SIG-M5 treated with dmso at 0.1 percent for 504 hours (cell line): ENCODE measurements around the gene GATD1.

Experiments used
- DNase-seq: peaks from one replicate; lab custom pipeline; 2025; ENCODE audit not compliant: unreplicated experiment; lab: John Stamatoyannopoulos, UW

GATD1 gene

DNA sequence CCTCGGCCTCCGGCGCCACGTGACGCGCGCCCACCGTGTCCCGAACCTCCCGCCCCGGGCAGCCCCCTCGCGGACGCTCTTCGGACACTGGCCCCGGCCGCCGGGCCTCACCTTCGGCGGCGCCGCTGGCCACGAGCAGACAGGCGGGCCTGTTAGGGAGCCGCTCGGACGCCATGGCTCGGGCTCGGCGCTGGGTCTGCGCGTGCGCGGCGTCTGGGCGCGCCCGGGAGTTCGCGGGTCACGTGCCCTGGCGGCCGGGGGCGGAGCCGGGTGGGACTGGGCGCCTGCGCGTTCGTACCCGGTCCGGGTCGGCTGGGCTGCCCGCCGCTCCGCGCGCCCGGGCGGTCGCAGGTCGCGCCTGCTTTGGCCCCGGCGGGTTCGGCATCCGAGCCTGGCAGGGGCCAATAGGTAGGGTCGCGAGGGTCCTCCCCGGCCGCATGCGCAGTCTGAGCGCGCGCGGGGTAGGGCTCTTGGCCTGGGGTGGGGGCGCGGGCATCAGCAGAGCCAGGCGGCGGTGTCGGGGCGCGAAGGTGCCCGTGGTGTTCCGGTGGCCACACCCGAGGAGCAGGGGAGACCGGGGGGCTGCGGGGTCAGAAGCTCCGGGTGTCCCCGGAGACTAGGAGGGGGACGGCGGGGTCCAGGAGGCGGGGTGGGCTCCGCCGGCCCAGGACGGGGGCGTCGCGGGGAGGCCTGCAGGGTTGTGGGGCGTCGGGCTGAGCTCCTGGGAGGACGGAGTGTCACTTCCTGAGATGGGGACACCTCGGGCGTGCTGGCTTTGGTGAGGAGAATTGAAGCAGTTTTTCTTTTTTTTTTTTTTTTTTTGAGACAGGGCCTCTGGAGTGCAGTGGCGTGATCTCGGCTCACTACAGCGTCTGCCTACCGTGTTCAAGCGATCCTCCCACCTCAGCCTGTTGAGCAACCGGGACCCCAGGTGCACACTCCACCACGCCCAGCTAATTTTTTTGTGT is at the start of gene GATD1:
GATD1 (minus strand) TSS at position 200 of the 968 bp plus-strand sequence; CDS start at position 175, 25 bp downstream.
- DNase-seq, result peak; percentile 71

DNA sequence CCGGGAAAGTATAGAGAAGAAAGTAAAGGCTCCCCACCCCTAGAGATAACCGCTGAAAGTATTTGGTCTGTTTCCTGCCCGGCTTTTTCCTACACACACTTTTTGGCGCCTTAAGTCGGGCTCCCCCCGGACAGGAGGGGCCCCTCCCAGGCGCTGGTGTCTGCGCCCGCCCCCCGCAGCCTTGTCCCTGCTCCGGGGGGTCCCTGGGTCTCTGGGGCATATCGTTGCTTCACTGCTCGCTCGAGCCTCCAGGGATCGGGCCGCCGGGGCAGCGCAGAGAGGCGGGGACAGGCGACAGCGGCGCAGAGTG is 49.5 kb upstream of the GATD1 start:
- no peak for DNase-seq

- DNase-seq, result no peak
These were observed 48.9 kb upstream of the GATD1 start for GRCh38 chr11:826227-826621.

DNA sequence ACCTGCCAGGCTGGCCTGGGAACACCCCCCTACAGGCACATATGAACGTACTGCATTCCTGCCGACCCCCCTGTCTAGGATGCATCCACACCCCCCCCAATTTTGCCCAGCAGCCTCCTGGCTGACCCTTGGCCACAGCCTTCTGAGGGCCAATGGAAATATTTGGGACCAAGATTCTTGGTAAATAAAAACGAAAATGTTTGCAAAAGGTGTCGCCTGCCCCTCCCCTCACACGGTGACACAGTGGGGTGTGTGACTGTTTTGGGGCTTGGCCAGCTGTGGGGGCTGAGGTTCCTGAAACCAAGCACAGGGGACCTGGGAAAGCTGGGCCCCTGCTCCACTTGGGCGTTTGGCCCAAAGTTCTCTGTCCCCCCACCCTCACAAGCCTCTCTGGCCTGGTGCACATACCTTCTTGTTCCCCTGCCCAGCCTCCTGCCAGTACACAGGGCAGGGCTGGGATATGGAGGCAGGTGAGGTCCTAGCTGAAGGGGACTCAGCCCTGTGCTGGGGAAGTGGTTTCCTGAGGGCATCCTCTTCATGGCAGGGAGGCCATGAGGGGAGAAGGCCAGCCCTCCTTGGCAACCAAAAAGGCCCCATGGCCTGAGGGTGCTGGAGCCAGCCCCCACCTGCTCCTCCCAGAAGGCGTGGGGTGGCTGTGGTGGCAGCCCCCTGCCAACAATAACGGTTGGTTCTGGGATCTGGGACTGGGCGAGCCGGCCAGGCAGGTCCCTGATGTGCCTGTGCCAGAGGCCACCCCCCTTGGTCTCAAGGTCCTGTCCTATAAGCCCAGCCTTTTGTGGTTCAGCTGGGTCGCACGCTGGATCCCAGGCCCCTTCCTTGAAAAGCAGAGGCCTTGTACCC is 48.3 kb upstream of the GATD1 start:
- no peak for DNase-seq

- no peak for DNase-seq
These were observed 47.7 kb upstream of the GATD1 start for GRCh38 chr11:824942-825341.

DNA sequence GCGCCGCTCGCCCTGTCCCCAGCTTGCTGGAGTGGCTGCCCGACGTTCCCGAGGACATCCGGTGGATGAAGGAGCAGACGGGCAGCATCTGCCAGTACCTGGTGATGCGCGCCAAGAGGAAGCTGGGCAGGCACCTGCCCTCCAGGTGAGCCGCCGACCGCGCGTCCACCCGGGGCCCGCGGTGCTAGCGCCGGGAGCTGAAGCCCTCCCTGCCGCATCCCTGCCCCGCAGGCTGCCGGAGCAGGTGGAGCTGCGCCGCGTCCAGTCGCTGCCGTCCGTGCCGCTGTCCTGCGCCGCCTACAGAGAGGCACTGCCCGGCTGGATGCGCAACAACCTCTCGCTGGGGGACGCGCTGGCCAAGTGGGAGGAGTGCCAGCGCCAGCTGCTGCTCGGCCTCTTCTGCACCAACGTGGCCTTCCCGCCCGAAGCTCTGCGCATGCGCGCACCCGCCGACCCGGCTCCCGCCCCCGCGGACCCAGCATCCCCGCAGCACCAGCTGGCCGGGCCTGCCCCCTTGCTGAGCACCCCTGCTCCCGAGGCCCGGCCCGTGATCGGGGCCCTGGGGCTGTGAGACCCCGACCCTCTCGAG is 47.1 kb upstream of the GATD1 start:
- DNase-seq, result no peak

- no peak for DNase-seq
These were observed 46.4 kb upstream of the GATD1 start for GRCh38 chr11:823441-824291.

GRCh38 chr11:821512-822371 is 44.5 kb upstream of the GATD1 start:
- no peak for DNase-seq

DNA sequence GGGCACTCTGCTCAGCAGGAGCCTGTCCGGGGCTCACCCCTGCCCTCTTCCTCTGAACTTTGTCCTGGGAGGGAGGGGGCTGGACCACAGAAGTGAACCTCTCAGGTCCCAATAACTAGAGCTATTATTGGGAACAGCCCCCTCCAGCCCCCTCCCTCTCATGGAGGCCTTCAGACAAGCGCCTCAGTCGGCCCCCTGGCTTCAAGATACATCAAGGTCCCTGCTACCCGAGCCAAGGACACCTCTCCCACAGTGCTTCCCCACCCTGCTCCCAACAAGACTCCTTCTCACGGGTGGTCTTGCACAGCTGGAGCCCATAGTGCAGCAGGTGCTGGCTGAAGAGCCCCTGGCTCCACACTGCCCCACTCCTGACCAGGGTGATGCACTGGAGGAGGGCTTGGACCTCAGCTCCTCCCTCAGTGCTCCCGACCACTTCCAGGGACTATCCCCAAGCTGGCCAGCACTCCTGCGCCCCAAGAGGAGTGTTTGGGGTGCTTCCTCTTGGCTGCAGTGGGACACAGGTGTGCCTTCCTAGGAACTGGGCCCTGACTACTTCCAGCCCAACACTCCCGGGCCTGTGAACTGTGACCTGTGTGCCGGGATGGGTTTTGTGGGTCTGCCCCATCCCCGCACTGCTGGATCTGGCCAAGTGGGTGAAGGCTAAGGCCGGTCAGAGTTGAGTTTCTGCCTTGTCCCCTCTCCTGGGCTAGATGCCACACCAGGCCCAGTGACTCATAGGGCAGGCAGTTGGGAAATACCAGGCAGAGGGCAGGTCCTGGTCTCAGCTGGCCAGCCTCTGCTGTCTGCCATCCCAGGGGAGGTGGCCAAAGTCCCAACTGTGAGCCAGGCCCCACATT is 43.6 kb upstream of the GATD1 start:
- no peak for DNase-seq

- DNase-seq, result peak; percentile 84
These were observed 42.8 kb upstream of the GATD1 start for GRCh38 chr11:819943-820649.

GRCh38 chr11:819129-819931 is 42.0 kb upstream of the GATD1 start:
- DNase-seq, result peak; percentile 82

- DNase-seq, result no peak
These were observed 41.3 kb upstream of the GATD1 start, which contains the start of gene PNPLA2 for GRCh38 chr11:818396-819128. Gene PNPLA2 (plus strand): TSS chr11:818914. CDS start chr11:819719, 805 bp downstream.

DNA sequence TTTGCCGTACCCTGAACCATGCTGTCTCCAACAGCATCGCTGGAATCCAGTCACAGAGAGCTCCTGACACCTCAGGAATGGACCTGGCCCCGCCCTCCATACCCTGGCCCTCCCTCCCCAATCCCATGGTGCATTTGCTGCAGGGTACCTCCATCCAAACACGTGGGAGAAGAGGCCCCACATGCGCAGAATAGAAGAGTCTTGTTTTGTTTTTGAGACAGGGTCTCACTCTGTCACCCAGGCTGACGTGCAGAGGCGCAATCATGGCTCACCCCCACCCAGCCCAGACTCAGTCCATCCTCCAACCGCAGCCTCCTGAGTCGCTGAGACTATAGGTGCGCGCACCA is 39.1 kb upstream of the GATD1 start:
- no peak for DNase-seq

GRCh38 chr11:815675-816432 is 38.6 kb upstream of the GATD1 start:
- no peak for DNase-seq

DNA sequence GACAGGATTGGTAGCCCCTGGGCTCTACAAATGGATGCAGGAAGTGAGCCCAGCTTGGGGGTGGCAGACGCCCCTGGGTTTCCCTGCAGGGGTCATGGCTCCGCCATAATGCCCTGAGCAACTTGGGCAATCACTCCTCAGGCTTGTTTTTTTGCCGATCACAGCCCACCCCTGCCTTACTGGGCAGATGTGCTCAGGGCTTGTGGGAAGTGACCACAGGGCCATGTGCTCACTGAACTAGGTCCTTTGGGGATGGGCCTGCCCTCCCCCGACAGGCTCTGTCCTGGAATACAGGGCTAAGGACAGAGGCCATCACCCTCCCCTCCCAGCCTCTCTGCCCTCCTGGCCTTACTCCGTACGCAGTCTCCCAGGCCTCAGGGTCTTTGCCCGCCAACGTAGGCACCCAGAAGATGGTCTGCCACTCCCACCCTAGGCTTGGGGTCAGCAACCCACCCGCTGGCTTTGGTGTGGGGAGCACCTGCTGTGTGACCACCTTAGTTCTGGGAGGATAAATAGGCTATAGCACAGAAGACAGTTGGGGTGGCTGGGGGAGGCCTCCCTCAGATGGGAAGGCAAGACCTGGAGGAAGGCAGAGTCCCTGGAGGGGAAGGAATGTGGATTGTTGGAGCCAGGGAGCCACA is 36.3 kb upstream of the GATD1 start:
- no peak for DNase-seq

DNA sequence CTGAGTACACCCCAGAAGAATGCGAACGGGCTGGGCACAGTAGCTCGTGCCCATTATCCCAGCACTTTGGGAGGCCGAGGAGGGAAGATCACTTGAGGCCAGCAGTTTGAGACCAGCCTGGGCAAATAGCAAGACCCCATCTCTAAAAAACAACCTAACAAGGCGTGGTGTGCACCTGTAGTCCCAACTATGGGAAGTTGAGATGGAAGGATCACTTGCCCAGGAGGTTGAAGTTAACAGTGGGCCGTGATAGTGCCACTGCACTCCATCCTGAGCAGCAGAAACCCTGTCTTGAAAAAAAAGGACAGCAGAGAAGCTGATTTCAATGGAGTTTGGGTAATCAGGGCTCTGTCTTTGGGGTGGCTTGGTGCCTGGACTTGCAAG is 35.8 kb upstream of the GATD1 start:
- no peak for DNase-seq
